ENCODE measurements around the gene ARHGDIB. TPM values are rescaled to one million over a fixed set of nuclear protein-coding genes. Genes with fewer than 3 reads are reported as not detected.
A peak's percentile ranks its signal among the peaks of the same experiment; 100 is the strongest.

ARHGDIB gene
- 100 to 1,000 TPM; 241 to 278 (median 247) TPM for total RNA-seq

DNA sequence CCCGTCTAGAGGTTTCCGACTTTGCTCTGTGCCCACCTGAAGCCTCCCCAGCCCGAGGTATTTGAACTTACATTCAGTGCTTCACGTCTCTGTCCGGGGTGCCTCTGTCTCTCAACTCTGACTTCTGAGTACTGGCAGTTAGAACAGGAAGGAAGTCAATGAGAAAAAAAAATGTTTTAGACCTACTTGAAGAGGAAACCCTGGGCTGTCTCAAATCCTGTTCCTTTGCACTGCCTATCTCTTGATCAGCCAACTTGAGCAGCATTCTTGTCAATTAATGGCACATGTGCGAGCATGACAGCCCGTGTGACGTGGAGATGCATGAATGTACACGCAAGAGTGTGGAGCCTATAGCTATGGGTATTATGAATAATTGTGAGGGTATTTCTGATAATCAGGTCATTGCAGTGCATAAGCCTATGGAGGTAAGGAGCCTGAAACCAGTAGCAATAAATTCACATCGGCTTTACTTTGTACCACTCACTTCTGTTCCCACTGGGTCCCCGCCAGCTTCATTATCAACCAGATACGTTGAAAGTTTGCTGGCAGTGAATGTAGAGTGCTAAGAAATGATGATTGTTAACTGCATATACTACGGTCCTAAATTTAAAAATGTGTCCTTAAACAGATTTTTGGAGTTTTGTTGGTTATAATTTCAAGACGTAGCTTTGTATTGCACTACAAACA is at the start of gene ARHGDIB:
ARHGDIB (minus strand) TSS at position 136 of the 687 bp plus-strand sequence. CDS start 10,889 bp downstream, outside the sequence.
- DNase-seq, result peak; percentile 71
- Mint-ChIP-seq H3K27me3 (ENCODE audit: low read depth) (no peaks in the 10 kb centered on the region), H3K4me3 (peak within 1 kb of the TSS; percentile 97), H3K9me3 (no peaks in the 10 kb centered on the region), H3K4me1 (ENCODE audit: low read depth) (peaks cover 74% of the 10 kb centered on the region), H3K36me3 (ENCODE audit: insufficient read depth) (no peaks in the 10 kb centered on the region)
- peak; percentile 66 to 71 for ATAC-seq

GRCh38 chr12:15011162-15011561 is 49.8 kb upstream of the ARHGDIB start:
- Mint-ChIP-seq H3K4me3 (no peak overlapping the region), H3K27me3 (ENCODE audit: low read depth) (peaks cover 18% of the 10 kb centered on the region), H3K9me3 (no peaks in the 10 kb centered on the region), H3K4me1 (ENCODE audit: low read depth) (no peaks in the 10 kb centered on the region), H3K36me3 (ENCODE audit: insufficient read depth) (no peaks in the 10 kb centered on the region)
- DNase-seq (no peak), ATAC-seq (no peak)

- no peaks in the 10 kb centered on the region for H3K4me1 Mint-ChIP-seq (ENCODE audit: low read depth)
- DNase-seq (no peak), ATAC-seq (no peak)
- H3K36me3 Mint-ChIP-seq (ENCODE audit: insufficient read depth), result no peaks in the 10 kb centered on the region
- H3K9me3 Mint-ChIP-seq, result no peaks in the 10 kb centered on the region
- H3K27me3 Mint-ChIP-seq (ENCODE audit: low read depth), result peaks cover 25% of the 10 kb centered on the region
- no peak overlapping the region for H3K4me3 Mint-ChIP-seq
Observed at GRCh38 chr12:15007551-15007950, 46.1 kb upstream of the ARHGDIB start.

GRCh38 chr12:15005064-15005463 is 43.7 kb upstream of the ARHGDIB start:
- Mint-ChIP-seq H3K4me3 (no peak overlapping the region), H3K27me3 (ENCODE audit: low read depth) (peaks cover 25% of the 10 kb centered on the region), H3K36me3 (ENCODE audit: insufficient read depth) (no peaks in the 10 kb centered on the region), H3K9me3 (no peaks in the 10 kb centered on the region), H3K4me1 (ENCODE audit: low read depth) (no peaks in the 10 kb centered on the region)
- no peak for DNase-seq
- ATAC-seq, result no peak

DNA sequence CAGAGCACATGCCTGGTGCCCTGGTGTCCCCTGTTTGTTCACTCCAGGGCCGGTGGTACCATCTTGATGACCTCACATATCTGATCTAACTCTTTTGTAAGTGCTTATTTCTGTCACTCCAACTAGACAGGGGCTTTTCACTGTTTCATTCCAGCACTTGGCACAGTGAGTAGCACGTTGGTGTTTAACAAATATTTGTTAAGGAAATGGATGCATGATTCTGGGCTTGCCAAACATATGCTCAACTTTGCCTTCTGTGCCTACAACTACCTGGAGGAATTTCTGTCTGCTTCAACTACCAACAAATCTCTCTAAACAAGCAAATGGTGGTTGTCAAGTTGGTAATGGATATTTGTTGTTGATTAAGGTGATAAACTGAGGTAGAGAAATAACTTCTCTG is 43.0 kb upstream of the ARHGDIB start:
- ATAC-seq, result no peak
- peaks cover 22% of the 10 kb centered on the region for H3K27me3 Mint-ChIP-seq (ENCODE audit: low read depth)
- no peaks in the 10 kb centered on the region for H3K4me1 Mint-ChIP-seq (ENCODE audit: low read depth)

GRCh38 chr12:15001733-15002382 is 40.5 kb upstream of the ARHGDIB start:
- Mint-ChIP-seq H3K4me3 (no peak overlapping the region), H3K27me3 (ENCODE audit: low read depth) (peaks cover 17% of the 10 kb centered on the region), H3K4me1 (ENCODE audit: low read depth) (no peaks in the 10 kb centered on the region), H3K36me3 (ENCODE audit: insufficient read depth) (no peaks in the 10 kb centered on the region), H3K9me3 (no peaks in the 10 kb centered on the region)
- DNase-seq, result no peak
- no peak for ATAC-seq

More for the DNA sequence above, 43.0 kb upstream of the ARHGDIB start:
- DNase-seq, result no peak
- no peaks in the 10 kb centered on the region for H3K9me3 Mint-ChIP-seq
- no peak overlapping the region for H3K4me3 Mint-ChIP-seq
- no peaks in the 10 kb centered on the region for H3K36me3 Mint-ChIP-seq (ENCODE audit: insufficient read depth)

- Mint-ChIP-seq H3K4me3 (no peak overlapping the region), H3K4me1 (ENCODE audit: low read depth) (peaks cover 2% of the 10 kb centered on the region), H3K9me3 (no peaks in the 10 kb centered on the region), H3K27me3 (ENCODE audit: low read depth) (peaks cover 11% of the 10 kb centered on the region), H3K36me3 (ENCODE audit: insufficient read depth) (no peaks in the 10 kb centered on the region)
- DNase-seq, result no peak
- no peak for ATAC-seq
Observed at GRCh38 chr12:15000575-15000974, 39.2 kb upstream of the ARHGDIB start.

GRCh38 chr12:14999695-15000365 is 38.4 kb upstream of the ARHGDIB start:
- DNase-seq (no peak), ATAC-seq (no peak)
- Mint-ChIP-seq H3K36me3 (ENCODE audit: insufficient read depth) (no peaks in the 10 kb centered on the region), H3K9me3 (no peaks in the 10 kb centered on the region), H3K27me3 (ENCODE audit: low read depth) (peaks cover 11% of the 10 kb centered on the region), H3K4me3 (no peak overlapping the region), H3K4me1 (ENCODE audit: low read depth) (peaks cover 10% of the 10 kb centered on the region)

DNA sequence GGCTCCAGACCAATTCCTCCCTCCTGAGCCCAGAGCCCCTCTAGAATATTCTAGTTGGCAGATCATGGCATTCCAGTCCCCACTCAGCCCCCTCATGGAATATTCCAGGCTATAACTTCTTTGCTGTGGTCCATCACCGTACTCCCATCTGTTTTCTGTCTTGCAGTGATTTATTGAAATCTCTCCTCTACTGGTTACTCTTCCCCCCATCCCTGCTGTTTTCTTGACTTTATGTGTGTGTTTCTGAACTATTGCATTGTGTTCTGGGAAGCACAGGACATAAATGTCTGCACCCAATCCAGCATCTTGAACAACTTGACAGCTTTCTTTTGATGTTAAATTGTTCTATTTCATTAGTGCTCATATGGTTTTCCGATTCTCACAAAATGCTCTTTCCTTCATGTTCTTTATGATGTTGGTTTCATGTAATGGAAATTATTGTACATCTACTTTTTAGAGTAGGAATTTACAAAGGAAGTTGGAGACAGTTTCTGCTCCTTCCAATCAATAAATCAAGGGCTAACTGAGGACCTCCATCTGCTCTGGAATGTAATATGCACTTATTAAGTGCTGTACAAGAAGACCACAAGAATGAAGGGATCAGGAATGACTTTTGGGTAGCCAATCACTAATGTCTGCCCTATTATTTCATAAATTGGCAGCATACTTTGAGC is 37.8 kb upstream of the ARHGDIB start:
- ATAC-seq, result no peak
- no peaks in the 10 kb centered on the region for H3K9me3 Mint-ChIP-seq
- no peaks in the 10 kb centered on the region for H3K36me3 Mint-ChIP-seq (ENCODE audit: insufficient read depth)
- DNase-seq, result no peak
- H3K4me1 Mint-ChIP-seq (ENCODE audit: low read depth), result peaks cover 17% of the 10 kb centered on the region
- peaks cover 11% of the 10 kb centered on the region for H3K27me3 Mint-ChIP-seq (ENCODE audit: low read depth)
- H3K4me3 Mint-ChIP-seq, result no peak overlapping the region

DNA sequence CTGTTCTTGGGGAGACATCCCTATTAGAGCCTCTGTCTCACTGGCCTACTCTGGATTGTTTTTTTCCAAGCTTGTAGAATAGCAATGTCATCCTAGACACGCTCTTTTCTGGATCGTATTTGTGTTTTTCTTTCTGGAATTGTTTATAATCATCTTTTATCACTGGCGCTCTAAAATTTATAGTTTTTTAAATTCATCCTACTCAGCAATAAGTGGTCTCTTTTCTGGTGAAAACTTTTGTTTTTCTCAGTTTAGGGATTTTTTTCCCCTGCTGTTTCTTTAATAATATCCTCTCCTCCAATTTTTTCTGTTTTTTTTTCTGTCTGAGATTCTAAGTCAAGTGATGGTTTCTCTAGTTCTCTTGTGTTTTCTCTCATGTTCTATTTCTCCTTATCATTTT is 36.6 kb upstream of the ARHGDIB start:
- ATAC-seq (no peak), DNase-seq (no peak)

DNA sequence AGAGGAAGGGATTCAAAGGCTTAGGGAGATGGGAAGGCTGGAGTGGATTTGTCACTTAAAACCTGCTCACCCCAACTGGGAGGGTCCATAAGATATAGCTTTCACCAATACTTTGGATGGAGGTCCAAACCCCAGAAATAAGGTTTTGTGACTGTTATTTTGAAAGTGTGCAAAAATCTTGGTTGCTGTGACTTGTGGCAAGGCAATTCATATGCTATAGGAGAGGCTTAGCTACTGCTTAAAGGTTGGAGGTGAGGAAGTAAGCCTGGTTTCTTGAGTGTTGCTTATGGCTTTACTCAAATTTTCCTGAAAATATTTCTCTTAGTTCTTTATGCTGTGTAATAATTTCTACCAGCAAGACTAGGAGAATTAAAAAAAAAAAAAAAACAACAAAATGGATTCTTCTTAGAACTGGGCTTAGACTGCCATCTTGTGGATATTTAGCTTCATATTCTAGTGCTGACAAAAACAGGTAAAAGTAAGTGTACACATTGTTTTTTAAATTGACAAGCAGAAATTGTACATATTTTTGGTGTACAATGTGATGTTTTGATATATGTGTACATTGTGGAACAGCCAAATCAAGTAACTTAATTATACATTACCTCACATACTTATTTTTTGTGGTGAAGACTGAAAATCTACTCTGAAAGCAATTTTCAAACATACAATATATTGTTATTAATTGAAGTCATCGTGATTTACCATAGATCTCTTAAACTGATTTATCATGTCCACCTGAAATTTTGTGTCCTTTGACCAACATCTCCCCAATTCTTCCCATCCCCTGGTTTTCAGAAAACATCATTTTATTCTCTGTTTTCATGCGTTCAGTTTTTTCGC is 34.4 kb upstream of the ARHGDIB start:
- H3K9me3 Mint-ChIP-seq, result peaks cover 6% of the 10 kb centered on the region
- no peak for DNase-seq
- peaks cover 26% of the 10 kb centered on the region for H3K4me1 Mint-ChIP-seq (ENCODE audit: low read depth)
- peaks cover 6% of the 10 kb centered on the region for H3K27me3 Mint-ChIP-seq (ENCODE audit: low read depth)
- H3K36me3 Mint-ChIP-seq (ENCODE audit: insufficient read depth), result no peaks in the 10 kb centered on the region
- H3K4me3 Mint-ChIP-seq, result no peak overlapping the region
- ATAC-seq, result peak in 1 of 2 donors; percentile 25

More for the DNA sequence above, 36.6 kb upstream of the ARHGDIB start:
- peaks cover 26% of the 10 kb centered on the region for H3K4me1 Mint-ChIP-seq (ENCODE audit: low read depth)
- peaks cover 7% of the 10 kb centered on the region for H3K27me3 Mint-ChIP-seq (ENCODE audit: low read depth)
- H3K4me3 Mint-ChIP-seq, result no peak overlapping the region
- H3K9me3 Mint-ChIP-seq, result no peaks in the 10 kb centered on the region
- H3K36me3 Mint-ChIP-seq (ENCODE audit: insufficient read depth), result no peaks in the 10 kb centered on the region

- Mint-ChIP-seq H3K27me3 (ENCODE audit: low read depth) (peaks cover 6% of the 10 kb centered on the region), H3K4me1 (ENCODE audit: low read depth) (peaks cover 31% of the 10 kb centered on the region), H3K36me3 (ENCODE audit: insufficient read depth) (no peaks in the 10 kb centered on the region), H3K9me3 (peaks cover 6% of the 10 kb centered on the region), H3K4me3 (no peak overlapping the region)
- DNase-seq (no peak), ATAC-seq (no peak)
Observed at GRCh38 chr12:14994610-14995009, 33.2 kb upstream of the ARHGDIB start.

GRCh38 chr12:14993537-14994266 is 32.3 kb upstream of the ARHGDIB start:
- peak; percentile 25 for DNase-seq

More at GRCh38 chr12:14993537-14994266, 32.3 kb upstream of the ARHGDIB start:
- H3K4me1 Mint-ChIP-seq (ENCODE audit: low read depth), result peaks cover 35% of the 10 kb centered on the region
- H3K27me3 Mint-ChIP-seq (ENCODE audit: low read depth), result peaks cover 4% of the 10 kb centered on the region
- peak; percentile 74 to 79 for ATAC-seq
- peaks cover 6% of the 10 kb centered on the region for H3K9me3 Mint-ChIP-seq
- H3K4me3 Mint-ChIP-seq, result no peak overlapping the region
- H3K36me3 Mint-ChIP-seq (ENCODE audit: insufficient read depth), result no peaks in the 10 kb centered on the region

Measured in activated T-cell treated with anti-CD3 and anti-CD28 coated beads, Interleukin-2, amount 50 U/mL, for 4 hours (primary cell).